Stromal cell of bone marrow (primary cell): ENCODE measurements around the gene FAHD1.

Source experiments
- DNase-seq: peaks from one replicate; pipeline ENCODE4 v3.0.0-alpha.2; 2012; ENCODE audit warnings: low read depth

Gene FAHD1

DNA sequence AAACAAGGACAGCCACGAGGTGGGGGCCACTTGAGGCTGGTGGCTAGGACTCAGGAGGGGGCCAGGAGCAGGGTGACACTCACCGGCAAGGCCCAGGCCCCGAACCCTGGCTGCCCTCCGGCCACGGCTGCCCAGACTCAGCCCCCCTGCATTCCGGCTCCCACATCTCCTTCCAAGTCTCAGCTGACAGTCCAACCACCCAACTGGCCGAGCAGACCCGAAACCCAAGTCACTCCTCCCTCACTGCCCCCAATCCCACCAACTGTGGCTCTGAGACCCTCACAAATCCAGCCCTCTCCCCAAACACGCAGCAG is 9.8 kb upstream of the FAHD1 start:
- no peak for DNase-seq

DNA sequence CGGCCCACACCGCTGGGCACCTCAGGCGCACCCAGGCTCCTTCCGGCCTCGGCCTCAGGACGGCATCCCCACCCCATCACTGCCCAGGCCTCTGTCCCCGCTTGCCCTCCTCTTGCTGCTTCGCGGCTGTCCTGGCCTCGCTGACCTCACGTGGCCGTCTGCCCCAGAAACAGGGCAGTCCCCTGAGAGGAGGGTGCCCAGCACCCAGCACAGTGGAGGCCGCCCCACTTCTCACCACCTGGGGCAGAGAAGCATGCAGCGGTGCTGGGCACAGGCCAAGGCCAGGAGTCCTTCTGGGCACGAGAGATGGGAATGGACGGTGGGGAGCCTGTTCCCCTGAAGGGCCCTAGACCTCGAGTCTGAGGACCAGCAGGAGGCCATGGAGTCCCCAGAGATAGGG is 9.3 kb upstream of the FAHD1 start:
- DNase-seq: no peak

DNA sequence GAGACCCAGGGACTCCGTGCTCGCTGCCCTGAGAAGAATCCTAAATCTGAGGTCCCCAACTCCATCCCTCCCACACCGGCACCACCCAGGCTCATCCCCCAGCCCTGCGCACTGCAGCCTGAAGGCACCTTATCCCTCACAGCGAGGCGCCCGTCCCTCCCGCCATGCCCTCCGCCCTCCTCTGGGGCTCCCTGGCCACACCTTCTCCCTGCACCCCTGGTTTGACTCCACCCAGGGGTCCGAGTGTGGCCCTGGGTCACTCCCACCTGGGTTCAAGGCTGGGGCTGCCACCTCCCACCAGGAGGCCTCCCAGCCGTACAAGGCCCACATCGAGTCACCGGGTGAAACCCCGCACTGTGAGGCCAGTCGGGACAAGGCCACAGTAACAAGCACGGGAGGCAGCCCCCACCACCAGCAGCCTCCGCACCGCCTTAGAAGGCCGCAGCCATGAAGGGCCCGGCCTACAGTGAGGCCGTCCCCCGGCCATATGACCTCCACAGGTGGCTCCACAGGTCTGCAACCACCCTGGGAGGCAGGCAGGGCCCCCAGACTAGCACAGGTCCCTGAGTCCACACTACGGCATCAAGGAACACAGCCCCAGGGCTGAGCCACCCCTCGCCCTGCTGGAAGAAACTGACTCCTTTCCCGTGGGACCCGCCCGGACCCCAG is 8.7 kb upstream of the FAHD1 start:
- DNase-seq: no peak

DNA sequence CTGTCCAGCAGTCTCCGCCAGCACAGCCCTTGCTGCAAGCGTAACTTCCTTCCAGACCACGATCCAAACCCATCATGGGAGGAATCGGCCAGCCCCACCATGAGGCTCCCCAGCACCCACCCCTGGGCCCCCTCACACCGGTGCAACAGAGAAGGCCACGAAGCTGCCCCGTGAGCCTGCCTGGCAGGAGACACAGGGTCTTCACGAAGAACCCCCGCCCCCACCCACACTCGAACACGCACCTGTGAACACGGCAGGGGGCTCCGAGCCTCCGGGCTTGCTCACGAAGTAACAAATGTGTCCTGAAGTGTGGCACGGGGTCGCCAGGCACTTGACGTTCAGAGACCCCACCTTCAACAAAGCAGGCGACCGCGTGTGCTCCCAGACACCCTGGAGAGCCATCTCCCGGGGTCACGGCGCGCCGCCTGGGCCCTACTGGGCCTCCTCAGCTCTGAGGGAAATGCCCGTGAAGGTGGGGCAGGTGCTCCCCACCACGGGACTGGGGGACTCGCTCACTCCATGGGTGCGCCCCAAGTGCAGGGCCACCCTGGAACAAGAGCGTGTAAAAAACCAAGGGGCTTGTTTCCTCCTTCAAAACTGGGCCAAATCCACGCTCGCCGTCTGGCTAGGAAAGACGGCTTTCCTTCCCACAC is 8.0 kb upstream of the FAHD1 start:
- no peak for DNase-seq

DNA sequence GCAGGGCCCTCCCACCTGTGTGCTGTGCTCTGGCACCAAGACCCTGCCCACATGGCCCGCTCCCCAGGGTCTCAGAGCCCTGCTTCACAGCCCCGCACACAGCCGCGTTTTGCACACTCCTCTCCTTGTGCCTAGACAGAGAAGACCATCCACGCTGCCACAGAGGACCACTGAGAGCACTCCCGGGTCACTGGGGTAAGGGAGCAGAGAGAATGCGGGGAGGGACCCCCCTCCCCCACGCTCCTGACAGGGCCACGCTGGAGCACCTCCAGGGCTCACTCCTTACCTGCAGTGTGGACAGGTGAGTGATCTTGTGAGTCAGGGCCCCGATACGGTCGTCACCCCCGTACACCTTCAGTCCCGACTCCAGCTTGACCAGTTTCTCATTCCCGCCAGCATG is 7.4 kb upstream of the FAHD1 start:
- no peak for DNase-seq

DNA sequence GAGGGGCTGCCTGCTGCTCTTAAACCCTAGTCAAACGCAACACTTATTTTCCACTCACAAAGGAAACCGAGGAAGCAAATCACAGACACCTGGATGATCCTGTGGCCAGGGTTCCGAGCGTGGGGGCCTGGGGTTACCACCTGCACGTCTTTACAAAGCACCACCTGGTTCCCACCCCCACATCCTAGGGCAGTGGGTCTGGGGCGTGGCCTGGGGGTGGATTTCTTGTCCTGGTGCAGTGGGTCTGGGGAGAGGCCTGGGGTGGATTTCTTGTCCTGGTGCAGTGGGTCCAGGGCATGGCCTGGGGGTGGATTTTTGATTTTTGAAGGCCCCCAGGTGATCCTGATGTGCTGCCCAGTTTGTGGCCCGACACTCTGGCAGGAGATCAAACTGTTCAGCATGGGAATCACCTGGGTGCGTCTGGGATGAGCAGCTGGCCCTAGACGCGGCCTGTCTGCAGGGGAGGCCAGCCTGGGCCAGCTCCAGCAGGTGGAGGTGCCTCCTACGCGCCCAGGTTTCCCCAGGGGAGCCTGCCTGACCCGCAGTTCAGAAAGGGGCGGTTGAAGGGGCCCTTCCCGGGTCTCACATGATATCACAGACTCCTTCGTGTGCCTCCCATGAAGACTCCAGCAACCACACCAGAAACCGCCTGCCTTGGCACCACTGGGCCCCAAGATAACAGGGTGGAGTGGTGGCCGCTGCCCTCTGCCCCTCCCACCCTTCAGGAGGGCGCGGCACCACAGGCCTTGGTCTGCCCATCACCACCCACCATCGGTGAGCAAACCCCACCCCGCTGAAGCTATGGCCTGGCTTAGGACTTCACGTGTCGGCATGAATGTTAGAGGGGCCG is 6.7 kb upstream of the FAHD1 start:
- no peak for DNase-seq

DNA sequence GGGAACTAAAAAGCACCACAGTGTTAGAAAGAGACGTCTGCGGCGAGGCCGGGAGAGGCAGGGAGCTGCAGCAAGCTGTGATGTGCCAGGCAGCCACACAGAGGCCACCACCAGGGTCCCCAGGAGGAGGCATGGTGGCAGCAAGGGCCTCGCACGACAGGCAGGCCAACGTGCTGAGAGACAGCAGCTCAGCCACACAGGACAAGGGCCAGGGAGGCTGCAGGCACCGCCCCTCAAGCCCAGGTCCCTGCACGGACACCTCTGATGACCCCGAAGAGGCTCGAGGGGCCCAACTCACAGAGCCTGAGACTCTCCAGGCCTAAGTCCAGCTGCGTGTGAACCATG is 6.1 kb upstream of the FAHD1 start:
- DNase-seq: no peak

DNA sequence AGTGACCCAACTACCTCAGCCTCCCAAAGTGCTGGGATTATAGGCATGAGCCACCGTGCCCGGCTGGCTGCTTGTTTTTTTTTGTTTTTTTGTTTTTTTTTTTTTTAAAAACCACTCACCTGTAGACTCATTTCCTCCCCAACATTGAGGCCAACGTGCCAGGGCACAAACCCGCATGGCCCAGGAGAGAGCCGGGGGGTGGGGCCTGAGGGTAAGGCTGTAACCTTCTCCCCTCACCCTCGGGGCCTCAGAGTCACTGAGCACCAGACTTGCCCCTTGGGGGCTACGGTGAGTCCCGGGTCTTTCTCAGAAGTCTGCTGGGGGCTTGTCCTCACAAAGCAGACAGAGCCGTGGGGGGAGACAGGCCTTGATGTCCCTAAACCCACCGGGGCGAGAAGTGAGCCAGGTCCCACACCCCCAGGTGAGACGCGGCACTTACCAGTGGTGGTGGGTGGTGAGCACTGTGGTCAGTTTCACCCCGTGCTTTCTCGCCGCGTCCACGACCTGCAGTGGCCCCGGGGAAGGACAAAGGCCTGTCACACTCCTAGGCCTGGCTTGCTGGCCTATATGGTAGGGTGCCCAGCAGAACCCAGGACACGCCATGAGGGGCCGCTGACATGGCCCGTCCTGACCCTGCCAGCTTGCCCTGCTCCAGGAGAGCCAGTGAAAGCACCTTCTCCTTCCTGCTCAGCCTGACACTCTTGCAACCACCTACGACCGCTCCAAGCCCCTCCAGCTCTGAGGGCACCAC is 5.0 kb upstream of the FAHD1 start:
- no peak for DNase-seq

DNA sequence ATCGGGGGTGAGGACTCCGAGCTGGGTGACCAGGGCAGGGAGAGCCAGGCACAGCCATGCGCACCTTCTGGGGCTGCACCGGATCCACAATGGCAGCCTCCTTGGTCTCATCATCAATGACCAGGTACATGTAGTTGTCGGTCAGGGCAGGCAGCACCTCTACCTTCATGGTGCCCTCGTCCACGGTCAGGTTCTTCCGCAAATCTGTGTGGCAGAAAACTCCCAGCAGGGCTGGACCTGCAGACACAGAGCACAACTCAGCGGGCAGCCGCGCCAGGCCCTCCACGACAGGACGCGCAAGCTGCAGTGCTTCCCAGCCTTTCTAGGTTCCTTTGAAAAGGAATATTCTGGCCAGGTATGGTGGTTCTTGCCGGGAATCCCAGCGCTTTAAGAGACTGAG is 4.2 kb upstream of the FAHD1 start:
- no peak for DNase-seq

DNA sequence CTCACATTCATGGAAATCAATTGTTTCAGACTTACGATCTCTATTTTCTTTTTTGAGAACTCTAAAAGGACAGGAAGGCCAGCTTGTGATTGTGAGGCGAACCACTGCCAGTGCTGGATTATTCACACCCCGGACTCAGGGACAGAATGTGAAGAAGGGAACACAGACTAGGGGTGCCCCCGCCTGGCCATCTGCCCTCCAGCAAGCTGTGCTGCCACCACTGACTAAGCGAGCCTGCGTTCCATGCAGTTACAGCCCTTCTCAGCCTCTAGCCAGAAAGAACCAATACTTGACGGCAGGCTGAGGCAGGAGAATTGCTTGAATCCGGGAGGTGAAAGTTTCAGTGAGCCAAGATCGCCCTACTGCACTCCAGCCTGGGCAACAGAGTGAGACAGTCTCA is 3.2 kb upstream of the FAHD1 start:
- DNase-seq: no peak

DNA sequence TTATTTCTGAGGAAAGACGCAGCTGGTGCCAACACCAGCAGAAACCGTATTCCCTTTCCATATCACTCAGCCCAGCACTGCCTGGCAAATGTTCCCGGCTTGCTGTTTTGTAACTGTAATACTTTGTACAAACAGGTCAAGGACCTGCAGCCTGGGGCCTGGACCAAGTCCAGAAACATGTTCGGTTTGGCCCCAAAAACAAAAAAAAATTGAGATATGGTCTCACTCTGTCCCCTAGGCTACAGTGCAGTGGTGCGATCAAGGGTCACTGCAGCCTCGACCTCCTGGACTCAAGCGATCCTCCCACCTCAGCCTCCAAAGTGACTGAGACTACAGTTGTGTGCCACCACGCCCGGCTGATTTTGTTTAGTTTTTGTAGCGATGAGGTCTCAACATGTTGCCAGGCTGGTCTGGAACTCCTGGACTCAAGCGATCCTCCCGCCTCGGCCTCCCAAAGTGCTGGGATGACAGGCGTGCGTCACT is 1.6 kb upstream of the FAHD1 start:
- DNase-seq: no peak

DNA sequence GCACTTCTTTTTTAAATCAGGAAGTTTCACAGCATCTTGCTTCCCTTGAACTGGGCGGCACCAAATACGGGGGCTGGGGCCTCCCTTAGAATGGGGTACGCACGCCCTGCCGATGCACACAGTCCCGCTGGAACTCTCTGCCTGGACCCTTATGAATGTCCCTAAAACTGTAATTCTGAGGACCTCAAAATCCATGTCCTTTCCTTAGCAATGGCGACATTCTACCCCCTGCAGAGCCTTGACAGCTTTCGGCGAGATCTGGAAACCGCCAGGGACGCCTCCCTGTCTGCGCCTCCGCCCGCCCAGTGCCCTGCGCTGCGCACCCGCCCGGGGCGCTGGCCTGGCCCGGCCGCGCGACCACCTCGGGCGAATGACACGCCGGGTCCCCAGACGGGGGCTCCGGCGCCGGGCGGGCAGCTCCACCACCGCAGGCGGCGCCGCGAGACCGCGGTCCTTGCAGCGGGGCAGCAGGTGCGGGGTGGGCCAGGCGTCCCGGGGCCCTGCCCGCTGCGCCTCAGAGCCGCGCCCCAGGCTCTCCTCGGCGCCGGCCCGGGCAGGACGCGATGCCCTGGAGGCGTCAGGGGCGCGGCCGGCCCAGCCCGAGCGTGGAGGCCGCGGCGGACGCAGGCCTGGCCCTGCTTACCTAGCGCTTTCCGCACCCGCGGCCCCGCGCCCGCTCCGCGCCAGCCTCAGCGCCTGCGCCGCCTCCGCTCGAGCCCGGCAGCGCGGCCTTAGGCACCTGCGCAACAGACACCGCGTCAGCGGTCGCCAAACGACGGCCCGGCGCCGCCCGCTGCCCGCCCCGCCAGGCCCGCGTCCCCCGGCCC is 929 bp upstream of the FAHD1 start:
- DNase-seq: no peak

DNA sequence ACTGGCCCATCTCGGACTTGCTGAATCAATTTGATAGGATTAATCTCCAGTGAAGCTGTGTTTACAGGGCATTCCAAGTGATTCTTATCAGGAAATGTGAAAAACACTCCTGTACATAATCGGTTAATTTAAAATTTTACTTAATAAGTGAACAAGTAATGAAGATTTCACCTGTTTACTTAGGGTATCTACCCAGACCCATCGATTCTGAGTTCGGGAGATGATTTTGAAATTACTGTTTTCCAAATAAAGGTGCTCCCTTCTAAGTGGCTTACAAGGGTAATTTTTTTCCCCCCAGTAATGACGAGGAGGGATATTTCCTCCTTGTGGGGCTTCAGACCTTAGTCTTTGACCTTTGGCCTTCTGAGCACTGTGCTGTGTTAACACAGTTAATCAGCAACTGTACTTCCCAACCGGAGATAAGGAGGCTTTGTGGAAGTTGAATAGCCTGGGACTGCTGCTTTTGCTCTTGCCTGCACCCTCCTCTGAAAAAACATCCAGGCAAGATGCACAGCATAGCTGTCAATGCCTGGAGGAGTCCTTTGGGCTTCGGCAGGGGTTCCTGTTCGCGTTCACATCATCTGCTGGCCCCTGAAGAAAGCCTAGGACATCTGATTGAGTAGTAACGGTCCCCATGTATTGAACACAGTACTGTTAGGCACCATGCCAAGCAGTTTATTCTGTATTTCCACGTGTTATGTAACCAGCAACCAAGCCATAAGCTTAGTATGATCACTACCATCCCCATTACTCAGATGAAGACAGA is 1.8 kb downstream of the FAHD1 start:
- no peak for DNase-seq

DNA sequence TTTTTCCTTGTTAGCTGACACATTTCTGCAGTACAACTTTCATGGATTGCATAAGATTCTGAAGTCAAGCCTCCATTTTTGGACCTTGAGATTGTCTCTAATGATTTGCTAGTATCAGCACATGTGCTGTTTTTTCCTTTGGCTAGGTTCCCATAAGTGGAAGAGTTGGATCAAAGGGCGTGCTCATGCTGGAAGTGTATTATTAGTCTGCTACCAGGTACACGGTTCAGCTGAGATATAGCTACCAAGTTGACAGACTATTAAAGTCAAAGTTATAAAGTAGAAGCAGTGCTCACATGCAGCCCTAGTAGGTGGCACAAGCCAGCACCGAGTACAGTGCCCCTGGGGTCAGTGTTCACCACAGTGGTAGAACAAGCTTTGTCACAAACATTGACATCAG is 3.2 kb downstream of the FAHD1 start:
- DNase-seq: no peak

DNA sequence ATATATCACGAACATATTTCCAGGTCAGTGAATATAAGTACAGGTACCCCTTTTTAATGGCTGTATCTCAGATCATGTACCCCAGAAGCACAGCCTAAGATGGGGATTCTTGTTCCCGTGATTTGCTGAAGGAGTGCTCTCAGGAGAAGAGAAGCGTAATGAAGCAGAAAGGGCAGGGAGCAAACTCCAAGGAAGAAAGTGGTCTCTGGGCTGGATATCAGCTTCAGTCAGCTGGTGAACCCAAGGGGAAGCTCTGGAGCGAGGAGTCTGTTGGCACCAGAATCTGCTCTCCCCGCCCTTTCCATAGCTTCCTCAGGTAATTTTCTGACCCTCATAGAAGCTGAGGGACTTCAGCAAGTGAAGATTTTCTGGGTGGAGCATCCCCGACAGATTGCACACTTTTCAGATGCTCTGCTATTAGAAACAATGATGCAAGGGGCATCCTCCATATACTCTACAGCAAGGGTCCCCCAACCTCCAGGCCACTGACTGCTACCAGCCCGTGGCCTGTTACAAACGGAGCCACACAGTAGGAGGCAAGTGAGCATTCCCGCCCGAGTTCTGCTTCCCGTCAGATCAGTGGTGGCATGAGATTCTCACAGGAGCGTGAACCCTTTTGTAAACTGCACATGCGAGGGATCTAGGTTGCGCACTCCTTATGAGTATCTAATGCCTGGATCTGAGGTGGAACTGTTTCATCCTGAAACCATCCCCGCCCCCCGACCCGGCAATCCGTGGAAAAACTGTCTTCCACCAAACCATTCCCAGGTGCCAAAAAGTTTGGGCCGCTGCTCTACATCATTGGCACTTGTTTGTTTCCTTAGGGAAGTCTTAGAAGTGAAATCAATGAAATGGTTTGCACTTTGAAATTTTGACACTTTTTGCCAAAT is 4.4 kb downstream of the FAHD1 start:
- DNase-seq: no peak

DNA sequence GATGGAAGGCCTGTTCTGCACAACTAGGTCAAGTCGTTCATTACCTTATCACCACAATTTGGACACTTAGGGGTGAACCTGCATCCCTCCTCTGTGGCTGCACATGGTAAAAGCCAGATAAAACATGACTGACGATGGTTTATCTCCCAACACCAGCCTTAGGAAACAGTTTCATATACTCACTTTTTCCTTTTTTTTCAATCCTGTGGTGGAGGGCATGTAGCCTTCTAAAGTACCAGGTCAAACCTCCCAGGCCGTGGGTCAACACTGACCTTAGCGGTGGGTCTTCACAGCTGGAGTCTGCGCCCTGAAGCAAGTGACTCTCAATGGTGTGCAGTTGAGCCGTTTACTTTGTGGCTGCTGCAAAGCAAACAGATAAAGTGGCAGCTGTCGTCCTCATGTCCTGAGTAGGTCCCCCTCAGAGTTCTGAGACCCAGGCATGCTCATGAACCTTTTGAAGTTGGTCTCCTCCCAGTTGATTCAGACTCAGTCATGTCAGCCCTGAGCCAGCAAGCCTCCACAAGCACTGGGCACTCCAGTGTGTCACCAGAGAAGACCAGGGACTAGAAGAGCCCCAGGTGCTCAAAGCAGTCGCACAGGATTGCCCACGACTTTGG is 5.9 kb downstream of the FAHD1 start:
- DNase-seq: no peak

DNA sequence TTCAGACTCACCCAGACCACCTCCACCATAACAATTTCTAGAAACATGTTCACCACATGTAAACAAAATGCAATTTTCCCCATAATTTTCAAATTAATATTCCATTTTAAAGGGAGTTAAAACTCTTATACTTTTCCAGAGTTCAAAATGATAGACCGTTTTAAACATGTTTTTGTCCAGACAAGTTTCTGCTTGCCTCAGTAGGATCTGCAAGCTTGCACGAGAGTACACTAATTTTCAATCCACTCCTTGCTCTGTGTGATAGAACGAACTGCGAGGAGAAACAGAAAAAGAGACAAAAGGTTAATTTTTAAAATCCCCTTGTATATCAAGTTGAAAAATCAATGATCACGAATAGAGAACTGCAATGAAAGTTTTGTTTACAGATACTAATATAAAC is 7.1 kb downstream of the FAHD1 start:
- no peak for DNase-seq

DNA sequence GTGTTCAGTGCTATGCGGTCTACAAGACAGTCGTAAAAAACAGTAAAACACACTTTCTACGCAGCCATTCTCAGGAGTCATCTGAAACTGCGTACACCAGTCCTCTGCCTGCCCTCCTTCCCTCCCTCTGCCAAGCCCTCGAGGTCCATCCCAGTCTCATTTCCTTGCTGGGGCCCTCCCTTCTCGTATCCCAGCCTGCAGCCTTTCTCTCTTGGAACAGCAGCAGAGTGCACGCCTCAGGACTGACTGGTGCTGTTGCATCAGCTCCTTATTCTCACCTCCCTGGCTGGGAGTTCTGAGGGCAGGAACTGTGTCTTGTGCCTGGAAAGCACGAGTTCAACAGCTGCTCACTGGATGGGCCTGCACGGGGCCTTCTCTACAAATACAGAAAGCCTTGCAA is 12.5 kb downstream of the FAHD1 start:
- DNase-seq: peak; percentile 41

DNA sequence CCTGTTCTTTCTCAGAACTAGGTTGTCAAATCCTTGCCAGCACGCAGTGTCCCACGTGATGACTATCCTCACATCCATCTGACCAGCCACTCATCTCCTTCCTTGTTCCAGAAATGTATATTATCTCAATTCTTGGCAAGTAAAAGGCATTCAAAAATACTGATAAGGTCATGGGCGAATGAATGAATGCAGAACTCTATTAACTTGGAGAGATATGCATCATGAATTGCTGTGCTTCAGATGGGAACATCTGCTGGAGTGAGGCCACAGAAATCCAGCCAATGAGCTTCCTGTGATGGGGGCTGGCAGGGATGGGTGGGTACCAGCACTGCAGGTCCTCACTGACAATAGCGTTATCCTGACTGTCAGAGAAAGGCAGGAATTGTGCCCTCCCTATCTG is 19.0 kb downstream of the FAHD1 start:
- no peak for DNase-seq

DNA sequence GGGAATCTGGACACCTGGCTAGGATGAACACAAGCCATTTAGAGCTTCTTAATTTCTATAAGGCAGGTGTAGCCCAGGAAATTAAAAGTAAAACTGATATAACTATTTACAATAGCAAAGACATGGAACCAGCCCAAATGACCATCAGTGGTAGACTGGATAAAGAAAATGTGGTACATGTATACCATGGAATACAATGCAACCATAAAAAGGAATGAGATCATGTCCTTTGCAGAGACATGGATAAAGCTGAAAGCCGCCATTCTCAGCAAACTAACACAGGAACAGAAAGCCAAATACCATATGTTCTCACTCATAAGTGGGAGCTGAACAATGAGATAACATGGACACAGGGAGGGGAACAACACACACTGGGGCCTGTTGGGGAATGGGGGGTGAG is 19.4 kb downstream of the FAHD1 start:
- no peak for DNase-seq
